Measurements from ENCODE around the gene WNT9B.

Gene WNT9B

GRCh38 chr17:46886310-46886663, 34.9 kb downstream of the WNT9B start:
- Histone ChIP-seq H3K36me3 (ENCODE audit: low read length) (no peaks in the 10 kb centered on the region), H3K9me2 (replicated peaks; ENCODE audit: insufficient read depth, low read length) (no peaks in the 10 kb centered on the region), H3K4me2 (ENCODE audit: low read depth, low read length, poor library complexity, severe bottlenecking) (no peak overlapping the region), H2AFZ (ENCODE audit: low read depth, low read length, severe bottlenecking) (no peak overlapping the region), H3K27me3 (ENCODE audit: low read length) (no peaks in the 10 kb centered on the region), H4K20me1 (ENCODE audit: low read depth, low read length) (no peaks in the 10 kb centered on the region), H3K9me3 (ENCODE audit: insufficient read depth, low read length) (no peaks in the 10 kb centered on the region), H3K4me3 (ENCODE audit: insufficient read depth, low read length, poor library complexity, severe bottlenecking) (no peak overlapping the region), H3K9ac (ENCODE audit: low read length) (no peak overlapping the region), H3K79me2 (ENCODE audit: insufficient read depth, low read length) (no peaks in the 10 kb centered on the region), H3F3A (ENCODE audit: insufficient read depth) (no peaks in the 10 kb centered on the region), H3K27ac (ENCODE audit: low read depth, low read length) (no peak overlapping the region)
- TF ChIP-seq CTCF (IDR thresholded peaks at IDR 0.05; ENCODE audit: insufficient read depth, low read length, poor library complexity, severe bottlenecking) (no peak), EZH2phosphoT487 (conservative IDR thresholded peaks at IDR 0.05; ENCODE audit: low read length) (no peak)

- Histone ChIP-seq H3K27ac (ENCODE audit: low read depth, low read length) (no peak overlapping the region), H3F3A (ENCODE audit: insufficient read depth) (no peaks in the 10 kb centered on the region), H3K9me2 (replicated peaks; ENCODE audit: insufficient read depth, low read length) (no peaks in the 10 kb centered on the region), H2AFZ (ENCODE audit: low read depth, low read length, severe bottlenecking) (no peak overlapping the region), H3K4me2 (ENCODE audit: low read depth, low read length, poor library complexity, severe bottlenecking) (no peak overlapping the region), H3K9ac (ENCODE audit: low read length) (no peak overlapping the region), H3K4me3 (ENCODE audit: insufficient read depth, low read length, poor library complexity, severe bottlenecking) (no peak overlapping the region), H3K79me2 (ENCODE audit: insufficient read depth, low read length) (no peaks in the 10 kb centered on the region), H3K27me3 (ENCODE audit: low read length) (no peaks in the 10 kb centered on the region), H4K20me1 (ENCODE audit: low read depth, low read length) (no peaks in the 10 kb centered on the region), H3K9me3 (ENCODE audit: insufficient read depth, low read length) (no peaks in the 10 kb centered on the region), H3K36me3 (ENCODE audit: low read length) (no peaks in the 10 kb centered on the region)
- TF ChIP-seq CTCF (IDR thresholded peaks at IDR 0.05; ENCODE audit: insufficient read depth, low read length, poor library complexity, severe bottlenecking) = no peak
- TF ChIP-seq EZH2phosphoT487 (conservative IDR thresholded peaks at IDR 0.05; ENCODE audit: low read length) = no peak
These were observed 36.3 kb downstream of the WNT9B start for GRCh38 chr17:46887717-46888116.

- no peaks in the 10 kb centered on the region for H3K27me3 ChIP-seq (ENCODE audit: low read length)
These were observed 37.3 kb downstream of the WNT9B start for GRCh38 chr17:46888727-46889126.

More at GRCh38 chr17:46888727-46889126, 37.3 kb downstream of the WNT9B start:
- no peaks in the 10 kb centered on the region for H3K9me2 ChIP-seq (replicated peaks; ENCODE audit: insufficient read depth, low read length)
- H3K27ac ChIP-seq (ENCODE audit: low read depth, low read length) = no peak overlapping the region
- H4K20me1 ChIP-seq (ENCODE audit: low read depth, low read length) = no peaks in the 10 kb centered on the region
- H3K79me2 ChIP-seq (ENCODE audit: insufficient read depth, low read length) = no peaks in the 10 kb centered on the region
- H3K36me3 ChIP-seq (ENCODE audit: low read length) = no peaks in the 10 kb centered on the region
- no peak overlapping the region for H3K4me2 ChIP-seq (ENCODE audit: low read depth, low read length, poor library complexity, severe bottlenecking)
- H3K9ac ChIP-seq (ENCODE audit: low read length) = no peak overlapping the region
- H3K4me3 ChIP-seq (ENCODE audit: insufficient read depth, low read length, poor library complexity, severe bottlenecking) = no peak overlapping the region
- H3K9me3 ChIP-seq (ENCODE audit: insufficient read depth, low read length) = no peaks in the 10 kb centered on the region
- TF ChIP-seq EZH2phosphoT487 (conservative IDR thresholded peaks at IDR 0.05; ENCODE audit: low read length) = no peak
- no peak for TF ChIP-seq CTCF (IDR thresholded peaks at IDR 0.05; ENCODE audit: insufficient read depth, low read length, poor library complexity, severe bottlenecking)
- no peak overlapping the region for H2AFZ ChIP-seq (ENCODE audit: low read depth, low read length, severe bottlenecking)
- H3F3A ChIP-seq (ENCODE audit: insufficient read depth) = no peaks in the 10 kb centered on the region
